H1 (cell line): ENCODE data around the gene CHAT.

Source experiments
- CTCF ChIP-seq, 3 experiments: IDR thresholded peaks; 1 replicate in 2 of 3; 2 replicates in 1 of 3; pipeline versions ENCODE4 v1.5.1 to v1.6.1; 2011; ENCODE audit warnings: low read length in 3 of 3, mild to moderate bottlenecking in 3 of 3, inconsistent platforms in 2 of 3, low read depth in 1 of 3, moderate library complexity in 1 of 3; ENCODE audit not compliant: insufficient read depth in 1 of 3; ENCODE audit errors: control extremely low read depth in 1 of 3
- EP300 ChIP-seq, 2 experiments: IDR thresholded peaks; 1 replicate in 1 of 2; 2 replicates in 1 of 2; pipeline ENCODE4 v1.6.1; 2011 to 2012; ENCODE audit warnings: low read depth in 2 of 2, low read length in 2 of 2, mild to moderate bottlenecking in 2 of 2, borderline replicate concordance in 1 of 2, inconsistent platforms in 1 of 2, moderate library complexity in 1 of 2
- EZH2 ChIP-seq: fragments of 200-600 bp; sonication (generic); IDR thresholded peaks from 2 replicates; pipeline ENCODE4 v1.7.1; 2012; ENCODE audit warnings: low read depth, mild to moderate bottlenecking, moderate library complexity, low read length, inconsistent platforms; ENCODE audit not compliant: severe bottlenecking
- MAX ChIP-seq: IDR thresholded peaks from 2 replicates; pipeline ENCODE4 v1.6.1; 2012; ENCODE audit warnings: inconsistent platforms
- POLR2A ChIP-seq, 2 experiments: IDR thresholded peaks; 1 replicate in 1 of 2; 2 replicates in 1 of 2; pipeline ENCODE4 v1.6.1; 2011; ENCODE audit warnings: low read depth in 2 of 2, low read length in 2 of 2, mild to moderate bottlenecking in 2 of 2; ENCODE audit errors: control extremely low read depth in 1 of 2
- POLR2AphosphoS5 ChIP-seq: IDR thresholded peaks from 2 replicates; pipeline ENCODE4 v1.6.1; 2011; ENCODE audit warnings: low read depth, low read length
- TAF1 ChIP-seq: IDR thresholded peaks from 2 replicates; pipeline ENCODE4 v1.6.1; 2011; ENCODE audit warnings: mild to moderate bottlenecking, low read depth, low read length
- TBP ChIP-seq: IDR thresholded peaks from 2 replicates; pipeline ENCODE4 v1.6.1; 2011; ENCODE audit warnings: low read depth, low read length, improper control_type of control experiment

- TF ChIP-seq MAX: no peak
- TF ChIP-seq POLR2AphosphoS5: no peak
- TF ChIP-seq POLR2A (IDR thresholded peaks at IDR 0.05; ENCODE audit: control extremely low read depth in 1 of 2, low read depth in 2 of 2, low read length in 2 of 2): no peak
- no peak for TF ChIP-seq TAF1
- TF ChIP-seq EZH2: no peak
- no peak for TF ChIP-seq CTCF (IDR thresholded peaks at IDR 0.05; ENCODE audit: control extremely low read depth in 1 of 3, insufficient read depth in 1 of 3, low read depth in 1 of 3, low read length in 3 of 3)
- TF ChIP-seq TBP: no peak
- no peak for TF ChIP-seq EP300 (IDR thresholded peaks at IDR 0.05; ENCODE audit: borderline replicate concordance in 1 of 2, low read depth in 2 of 2, low read length in 2 of 2)
These were observed 44.7 kb upstream of the CHAT start for GRCh38 chr10:49569031-49569631.
